ENCODE measurements around the gene POLK.

Gene POLK

GRCh38 chr5:75547812-75548211, 36.1 kb downstream of the POLK start:
- TF ChIP-seq, protein P1, sequence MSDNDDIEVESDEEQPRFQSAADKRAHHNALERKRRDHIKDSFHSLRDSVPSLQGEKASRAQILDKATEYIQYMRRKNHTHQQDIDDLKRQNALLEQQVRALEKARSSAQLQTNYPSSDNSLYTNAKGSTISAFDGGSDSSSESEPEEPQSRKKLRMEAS (IDR thresholded peaks at IDR 0.05): peak; percentile 34; the same call in 1 of the 2 replicates
- TF ChIP-seq ZBTB7A (IDR thresholded peaks at IDR 0.05; ENCODE audit: low read depth): no peak

GRCh38 chr5:75550597-75550996, 38.9 kb downstream of the POLK start:
- TF ChIP-seq TAF1 (IDR thresholded peaks at IDR 0.05; ENCODE audit: low read depth): no peak
- TF ChIP-seq ZBTB7A (IDR thresholded peaks at IDR 0.05; ENCODE audit: low read depth): no peak
- no peak for TF ChIP-seq EP300 (IDR thresholded peaks at IDR 0.05; ENCODE audit: borderline replicate concordance)
- TF ChIP-seq, protein P1 (IDR thresholded peaks at IDR 0.05): no peak

GRCh38 chr5:75551471-75551870, 39.8 kb downstream of the POLK start:
- no peak for TF ChIP-seq EP300 (IDR thresholded peaks at IDR 0.05; ENCODE audit: borderline replicate concordance)
- TF ChIP-seq, protein P2, sequence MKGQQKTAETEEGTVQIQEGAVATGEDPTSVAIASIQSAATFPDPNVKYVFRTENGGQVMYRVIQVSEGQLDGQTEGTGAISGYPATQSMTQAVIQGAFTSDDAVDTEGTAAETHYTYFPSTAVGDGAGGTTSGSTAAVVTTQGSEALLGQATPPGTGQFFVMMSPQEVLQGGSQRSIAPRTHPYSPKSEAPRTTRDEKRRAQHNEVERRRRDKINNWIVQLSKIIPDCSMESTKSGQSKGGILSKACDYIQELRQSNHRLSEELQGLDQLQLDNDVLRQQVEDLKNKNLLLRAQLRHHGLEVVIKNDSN (IDR thresholded peaks at IDR 0.05): no peak
- TF ChIP-seq EGR1 (IDR thresholded peaks at IDR 0.05): no peak
- TF ChIP-seq TAF1 (IDR thresholded peaks at IDR 0.05; ENCODE audit: low read depth): no peak
- TF ChIP-seq TCF12 (IDR thresholded peaks at IDR 0.05; ENCODE audit: low read depth): no peak
- TF ChIP-seq CREB1 (IDR thresholded peaks at IDR 0.05; ENCODE audit: low read depth): no peak
- no peak for TF ChIP-seq TEAD4 (IDR thresholded peaks at IDR 0.05)
- TF ChIP-seq ZBTB7A (IDR thresholded peaks at IDR 0.05; ENCODE audit: low read depth): no peak
- TF ChIP-seq YY1 (IDR thresholded peaks at IDR 0.05; ENCODE audit: low read depth): no peak
- TF ChIP-seq RAD21 (IDR thresholded peaks at IDR 0.05; ENCODE audit: low read depth): no peak
- TF ChIP-seq, protein P3, sequence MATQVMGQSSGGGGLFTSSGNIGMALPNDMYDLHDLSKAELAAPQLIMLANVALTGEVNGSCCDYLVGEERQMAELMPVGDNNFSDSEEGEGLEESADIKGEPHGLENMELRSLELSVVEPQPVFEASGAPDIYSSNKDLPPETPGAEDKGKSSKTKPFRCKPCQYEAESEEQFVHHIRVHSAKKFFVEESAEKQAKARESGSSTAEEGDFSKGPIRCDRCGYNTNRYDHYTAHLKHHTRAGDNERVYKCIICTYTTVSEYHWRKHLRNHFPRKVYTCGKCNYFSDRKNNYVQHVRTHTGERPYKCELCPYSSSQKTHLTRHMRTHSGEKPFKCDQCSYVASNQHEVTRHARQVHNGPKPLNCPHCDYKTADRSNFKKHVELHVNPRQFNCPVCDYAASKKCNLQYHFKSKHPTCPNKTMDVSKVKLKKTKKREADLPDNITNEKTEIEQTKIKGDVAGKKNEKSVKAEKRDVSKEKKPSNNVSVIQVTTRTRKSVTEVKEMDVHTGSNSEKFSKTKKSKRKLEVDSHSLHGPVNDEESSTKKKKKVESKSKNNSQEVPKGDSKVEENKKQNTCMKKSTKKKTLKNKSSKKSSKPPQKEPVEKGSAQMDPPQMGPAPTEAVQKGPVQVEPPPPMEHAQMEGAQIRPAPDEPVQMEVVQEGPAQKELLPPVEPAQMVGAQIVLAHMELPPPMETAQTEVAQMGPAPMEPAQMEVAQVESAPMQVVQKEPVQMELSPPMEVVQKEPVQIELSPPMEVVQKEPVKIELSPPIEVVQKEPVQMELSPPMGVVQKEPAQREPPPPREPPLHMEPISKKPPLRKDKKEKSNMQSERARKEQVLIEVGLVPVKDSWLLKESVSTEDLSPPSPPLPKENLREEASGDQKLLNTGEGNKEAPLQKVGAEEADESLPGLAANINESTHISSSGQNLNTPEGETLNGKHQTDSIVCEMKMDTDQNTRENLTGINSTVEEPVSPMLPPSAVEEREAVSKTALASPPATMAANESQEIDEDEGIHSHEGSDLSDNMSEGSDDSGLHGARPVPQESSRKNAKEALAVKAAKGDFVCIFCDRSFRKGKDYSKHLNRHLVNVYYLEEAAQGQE (IDR thresholded peaks at IDR 0.05; ENCODE audit: low read depth): no peak
- TF ChIP-seq NFIC (IDR thresholded peaks at IDR 0.05): no peak
- no peak for TF ChIP-seq CEBPB (IDR thresholded peaks at IDR 0.05)

GRCh38 chr5:75552764-75553163, 41.1 kb downstream of the POLK start:
- TF ChIP-seq, protein P2 (IDR thresholded peaks at IDR 0.05): no peak
- TF ChIP-seq NFIC (IDR thresholded peaks at IDR 0.05) (no peak), EGR1 (IDR thresholded peaks at IDR 0.05) (no peak), CREB1 (IDR thresholded peaks at IDR 0.05; ENCODE audit: low read depth) (no peak), CEBPB (IDR thresholded peaks at IDR 0.05) (no peak), TEAD4 (IDR thresholded peaks at IDR 0.05) (no peak), TCF12 (IDR thresholded peaks at IDR 0.05; ENCODE audit: low read depth) (no peak), RAD21 (IDR thresholded peaks at IDR 0.05; ENCODE audit: low read depth) (no peak), TAF1 (IDR thresholded peaks at IDR 0.05; ENCODE audit: low read depth) (no peak), ZBTB7A (IDR thresholded peaks at IDR 0.05; ENCODE audit: low read depth) (no peak)
- TF ChIP-seq, protein P1 (IDR thresholded peaks at IDR 0.05): no peak
- TF ChIP-seq, protein P3 (IDR thresholded peaks at IDR 0.05; ENCODE audit: low read depth): no peak

DNA sequence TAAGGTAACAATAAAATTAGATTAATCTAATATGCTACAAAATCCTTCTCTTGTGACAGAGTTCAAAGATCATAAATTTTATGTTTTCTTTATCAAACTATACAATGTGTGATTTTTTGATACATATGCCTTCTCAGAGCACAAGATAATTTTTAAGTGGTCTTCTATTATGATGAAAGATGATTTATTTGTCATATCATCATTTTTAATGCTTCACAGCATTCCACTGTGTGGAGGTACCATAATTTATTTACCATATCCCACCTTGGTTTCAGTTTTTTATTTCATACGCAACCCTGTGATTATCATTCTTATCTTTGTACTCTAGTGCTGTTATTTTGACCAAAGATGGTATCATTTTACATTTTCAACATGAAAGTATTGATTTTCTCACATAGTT, 41.7 kb downstream of the POLK start:
- no peak for TF ChIP-seq NFIC (IDR thresholded peaks at IDR 0.05)
- TF ChIP-seq, protein P3 (IDR thresholded peaks at IDR 0.05; ENCODE audit: low read depth): no peak
- TF ChIP-seq EP300 (IDR thresholded peaks at IDR 0.05; ENCODE audit: borderline replicate concordance): no peak
- no peak for TF ChIP-seq YY1 (IDR thresholded peaks at IDR 0.05; ENCODE audit: low read depth)
- TF ChIP-seq CEBPB (IDR thresholded peaks at IDR 0.05): no peak
- no peak for TF ChIP-seq FOXM1 (IDR thresholded peaks at IDR 0.05; ENCODE audit: borderline replicate concordance, low read depth)
- no peak for TF ChIP-seq ZBTB7A (IDR thresholded peaks at IDR 0.05; ENCODE audit: low read depth)
- TF ChIP-seq, protein P1 (IDR thresholded peaks at IDR 0.05): no peak
- TF ChIP-seq, protein P2 (IDR thresholded peaks at IDR 0.05): no peak
- TF ChIP-seq EGR1 (IDR thresholded peaks at IDR 0.05): no peak
- TF ChIP-seq TAF1 (IDR thresholded peaks at IDR 0.05; ENCODE audit: low read depth): no peak
- no peak for TF ChIP-seq CREB1 (IDR thresholded peaks at IDR 0.05; ENCODE audit: low read depth)
- TF ChIP-seq TEAD4 (IDR thresholded peaks at IDR 0.05): no peak
- no peak for TF ChIP-seq TCF12 (IDR thresholded peaks at IDR 0.05; ENCODE audit: low read depth)
- no peak for TF ChIP-seq RAD21 (IDR thresholded peaks at IDR 0.05; ENCODE audit: low read depth)
